Coronary artery (tissue), 2 donors: Measurements from ENCODE around the gene LPO.

Experiments
- DNase-seq: peaks from one replicate; pipeline ENCODE4 v3.0.0-alpha.2; 2017; ENCODE audit warnings: low spot score
- H3K27ac ChIP-seq, 2 donors: fragments of 200-600 bp; sonication (generic); one replicate each; pipeline ENCODE4 v1.5.1; 2016 to 2019
- H3K4me3 ChIP-seq: fragments of 200-600 bp; sonication (generic); 2 replicates; pipeline ENCODE4 v1.5.1; 2016; ENCODE audit warnings: mild to moderate bottlenecking, moderate library complexity
- TF ChIP-seq, protein P1 (sequence below): fragments of 200-600 bp; sonication (generic); IDR thresholded peaks from one replicate; pipeline ENCODE4 v1.5.1; 2019; ENCODE audit warnings: antibody characterized with exemption

The LPO gene

DNA sequence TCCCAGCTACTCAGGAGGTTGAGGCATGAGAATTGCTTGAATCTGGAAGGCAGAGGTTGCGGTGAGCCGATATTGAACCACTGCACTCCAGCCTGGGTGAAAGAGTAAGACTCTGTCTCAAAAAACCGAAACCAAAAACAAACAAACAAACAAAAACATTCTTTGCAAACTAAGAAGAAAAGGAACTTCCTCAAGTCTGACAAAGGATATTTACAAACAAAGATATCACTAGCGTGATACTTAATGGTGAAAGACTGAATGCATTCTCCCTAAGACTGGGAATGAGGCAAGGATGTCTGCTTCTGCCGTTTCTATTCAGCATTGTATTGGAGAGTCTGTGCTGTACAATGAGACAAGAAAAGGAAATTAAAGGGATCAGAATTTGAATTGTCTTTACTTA is 52.9 kb downstream of the LPO start:
- no peak overlapping the region for H3K27ac ChIP-seq
- TF ChIP-seq, protein P1, sequence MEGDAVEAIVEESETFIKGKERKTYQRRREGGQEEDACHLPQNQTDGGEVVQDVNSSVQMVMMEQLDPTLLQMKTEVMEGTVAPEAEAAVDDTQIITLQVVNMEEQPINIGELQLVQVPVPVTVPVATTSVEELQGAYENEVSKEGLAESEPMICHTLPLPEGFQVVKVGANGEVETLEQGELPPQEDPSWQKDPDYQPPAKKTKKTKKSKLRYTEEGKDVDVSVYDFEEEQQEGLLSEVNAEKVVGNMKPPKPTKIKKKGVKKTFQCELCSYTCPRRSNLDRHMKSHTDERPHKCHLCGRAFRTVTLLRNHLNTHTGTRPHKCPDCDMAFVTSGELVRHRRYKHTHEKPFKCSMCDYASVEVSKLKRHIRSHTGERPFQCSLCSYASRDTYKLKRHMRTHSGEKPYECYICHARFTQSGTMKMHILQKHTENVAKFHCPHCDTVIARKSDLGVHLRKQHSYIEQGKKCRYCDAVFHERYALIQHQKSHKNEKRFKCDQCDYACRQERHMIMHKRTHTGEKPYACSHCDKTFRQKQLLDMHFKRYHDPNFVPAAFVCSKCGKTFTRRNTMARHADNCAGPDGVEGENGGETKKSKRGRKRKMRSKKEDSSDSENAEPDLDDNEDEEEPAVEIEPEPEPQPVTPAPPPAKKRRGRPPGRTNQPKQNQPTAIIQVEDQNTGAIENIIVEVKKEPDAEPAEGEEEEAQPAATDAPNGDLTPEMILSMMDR = no peak
- no peak overlapping the region for H3K4me3 ChIP-seq
- no peak for DNase-seq

DNA sequence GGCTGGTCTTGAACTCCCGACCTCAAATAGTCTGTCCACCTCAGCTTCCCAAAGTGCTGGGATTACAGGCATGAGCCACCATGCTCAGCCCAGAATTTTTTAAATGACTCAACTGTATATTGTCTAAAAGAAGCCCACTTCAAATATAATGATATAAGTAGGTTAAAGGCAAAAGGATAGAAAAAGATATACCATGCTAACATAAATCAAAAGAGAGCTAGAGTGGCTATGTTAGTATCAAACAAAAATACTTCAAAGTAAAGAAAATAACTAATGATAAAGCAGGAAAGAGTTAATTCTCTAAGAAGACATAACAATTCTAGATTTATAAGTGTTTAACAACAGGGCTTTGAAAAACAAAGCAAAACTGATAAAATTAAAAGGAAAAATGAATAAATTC is 55.6 kb downstream of the LPO start:
- TF ChIP-seq, protein P1 = no peak
- Histone ChIP-seq H3K4me3 (no peak overlapping the region), H3K27ac (no peak overlapping the region)
- no peak for DNase-seq

DNA sequence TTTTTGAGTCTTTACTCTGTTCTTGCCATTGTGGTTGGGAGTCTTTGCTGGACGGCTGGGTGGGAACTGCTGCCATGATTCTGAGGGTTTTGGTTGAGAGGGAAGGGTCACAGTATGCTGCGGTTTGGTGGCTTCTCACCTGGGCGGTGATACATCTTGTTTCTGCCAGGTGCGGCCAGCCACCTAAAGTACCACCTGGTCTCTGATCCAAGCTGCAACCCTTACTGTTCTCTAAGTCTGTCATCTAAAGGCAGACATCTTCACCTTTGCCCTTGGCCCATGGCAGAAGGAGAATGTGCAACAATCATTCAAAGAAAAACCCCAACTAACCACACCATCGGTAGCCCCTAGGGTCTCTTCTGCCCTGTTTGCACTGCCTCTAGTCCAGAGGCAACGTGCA is 62.0 kb downstream of the LPO start:
- H3K27ac ChIP-seq = no peak overlapping the region
- TF ChIP-seq, protein P1 = no peak
- no peak for DNase-seq
- H3K4me3 ChIP-seq = no peak overlapping the region

DNA sequence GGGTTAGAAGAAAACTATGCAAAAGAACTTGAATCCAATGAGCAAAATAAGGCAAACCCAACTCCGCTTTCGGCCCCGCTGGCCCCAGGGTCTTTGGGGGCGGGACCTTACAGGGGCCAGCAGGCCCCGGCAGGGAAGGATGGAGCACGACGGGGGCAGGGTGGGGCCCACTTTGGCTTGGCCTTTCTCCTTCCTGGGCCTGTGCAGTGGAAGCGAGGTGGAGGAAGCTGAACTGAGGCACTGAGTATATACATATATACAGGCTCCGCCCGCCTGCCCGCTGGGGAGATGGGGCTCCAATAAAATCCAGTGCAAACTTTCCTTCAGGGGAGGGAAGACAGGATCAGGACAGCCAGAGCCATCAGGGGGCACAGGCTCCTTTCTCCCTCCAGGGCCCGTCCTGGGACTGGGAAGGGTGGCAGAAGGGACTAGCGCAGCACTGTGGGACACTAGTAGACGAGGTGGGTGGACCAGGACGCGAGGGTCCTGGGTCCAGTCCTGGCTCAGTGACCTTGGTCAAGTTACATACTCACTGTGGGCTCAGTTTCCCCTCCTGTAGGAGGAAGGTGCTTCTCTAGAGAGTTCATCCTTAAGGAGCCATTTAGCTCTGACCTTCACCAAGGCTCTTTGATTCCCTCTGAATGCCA is 63.2 kb downstream of the LPO start:
- DNase-seq = no peak

DNA sequence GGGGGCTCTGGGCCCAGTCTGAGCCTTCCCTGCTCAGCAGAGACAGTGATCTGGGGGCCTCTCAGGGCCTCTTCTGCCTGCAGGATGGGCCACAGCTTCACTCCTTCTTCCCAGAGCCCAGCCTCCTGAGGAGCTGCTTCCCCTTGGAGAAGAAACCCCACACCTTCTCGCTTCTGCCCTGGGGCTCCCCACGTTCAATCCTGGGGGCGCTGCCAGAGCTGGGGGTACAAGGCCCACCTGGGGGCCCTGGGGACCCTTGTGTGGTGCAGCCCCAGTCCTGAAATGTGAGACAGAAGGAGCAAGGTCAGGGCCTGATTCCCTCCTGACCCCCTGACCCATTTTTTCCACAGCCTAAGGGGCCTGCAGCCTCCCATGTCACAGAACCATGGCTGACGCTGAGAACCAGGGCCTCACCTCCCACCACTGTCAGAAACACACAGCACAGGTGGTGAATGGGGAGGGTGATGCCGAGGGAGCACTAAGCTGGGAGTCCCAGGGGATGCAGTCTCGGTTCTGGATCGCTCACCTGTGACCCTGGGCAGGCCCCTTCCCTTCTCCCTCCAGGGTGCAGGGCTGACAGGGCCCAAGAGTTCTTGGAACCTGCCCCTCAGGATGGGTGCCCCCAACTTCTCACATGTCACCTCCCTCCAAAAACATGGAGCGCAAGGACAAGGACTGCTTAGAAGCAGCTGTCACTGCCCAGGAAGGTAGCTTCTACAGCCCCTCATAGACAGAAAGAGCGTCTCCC is 64.0 kb downstream of the LPO start:
- TF ChIP-seq, protein P1 = no peak
- no peak for DNase-seq
- H3K4me3 ChIP-seq = no peak overlapping the region
- no peak overlapping the region for H3K27ac ChIP-seq

More for the DNA sequence above, 63.2 kb downstream of the LPO start:
- Histone ChIP-seq H3K27ac (no peak overlapping the region), H3K4me3 (no peak overlapping the region)
- TF ChIP-seq, protein P1 = no peak

DNA sequence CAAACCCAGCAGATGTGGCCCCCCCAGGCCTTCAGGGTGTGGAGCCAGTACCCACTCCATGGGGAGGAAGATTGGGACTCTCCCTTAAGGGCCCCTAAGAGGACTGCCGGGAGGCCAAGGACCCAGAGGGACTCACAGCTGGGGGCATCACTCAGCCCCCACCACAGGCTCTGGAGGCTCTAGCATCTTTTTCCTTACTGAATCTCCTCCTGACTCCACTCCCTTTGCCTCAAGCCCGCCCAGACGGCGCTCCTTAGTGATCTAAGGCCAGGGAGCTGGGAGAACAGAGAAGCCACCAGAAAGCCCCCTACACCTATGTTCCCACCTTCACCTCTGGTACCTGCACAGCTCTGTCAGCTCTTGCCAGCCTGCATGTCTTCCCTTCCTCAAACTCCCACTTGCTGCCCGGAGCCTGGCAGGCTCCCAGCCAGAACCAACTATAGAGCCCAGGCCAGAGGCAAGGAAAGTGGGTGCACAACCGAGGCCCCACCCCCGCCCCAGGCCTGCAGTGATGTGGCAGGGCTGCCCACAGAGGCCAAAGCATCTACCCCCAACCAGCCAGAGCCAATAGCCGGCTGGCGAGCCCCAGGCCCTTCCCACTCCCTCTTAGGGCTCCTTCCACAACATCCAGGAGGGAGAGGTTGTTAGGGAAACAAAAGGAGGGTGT is 64.7 kb downstream of the LPO start:
- DNase-seq = peak; percentile 69
- TF ChIP-seq, protein P1 = no peak
- Histone ChIP-seq H3K4me3 (no peak overlapping the region), H3K27ac (no peak overlapping the region)
